Endothelial cell of umbilical vein (primary cell): ENCODE data around the gene CARMIL1. TPM values are rescaled to one million over a fixed set of nuclear protein-coding genes. Genes with fewer than 3 reads are reported as not detected.

Experiments
- BruUV-seq: library from RNA; stranded (reverse); fragments of 400-500 nt; replicated peaks from 2 replicates; lab custom pipeline; 2021; lab: Mats Ljungman, UMichigan
- CTCF ChIA-PET: fragments of 300-600, 350-600 bp; sonication (Branson Sonifier 250); formaldehyde crosslinking; loops from one replicate; lab custom pipeline; 2021; ENCODE audit warnings: antibody characterized with exemption, inconsistent platforms; lab: Charles Lee
- POLR2A ChIA-PET: fragments of 300-600, 350-600 bp; sonication (Branson Sonifier 250); formaldehyde crosslinking; loops from one replicate; lab custom pipeline; 2021; ENCODE audit warnings: antibody characterized with exemption, inconsistent platforms; lab: Charles Lee
- DNase-seq: peaks from one replicate; pipeline ENCODE4 v3.0.0-alpha.2; 2011; ENCODE audit warnings: low read depth, low spot score
- FAIRE-seq: peaks from 2 replicates; lab custom pipeline; 2011; peaks lifted over from hg19 to GRCh38; lab: Jason Lieb, UNC
- H2AFZ ChIP-seq: 2 replicates; pipeline ENCODE4 v1.6.0; 2012; ENCODE audit warnings: low read depth, low read length, control low read depth, inconsistent platforms
- H3K27ac ChIP-seq: 2 replicates; pipeline ENCODE4 v1.5.1; 2011; ENCODE audit warnings: low read depth, mild to moderate bottlenecking, control low read depth, low read length, moderate library complexity; ENCODE audit not compliant: insufficient read depth
- H3K27me3 ChIP-seq, 2 experiments: 2 replicates each; pipeline versions ENCODE4 v1.6.0 to v1.6.1; 2011; ENCODE audit warnings: low read length in 2 of 2, mixed read lengths in 1 of 2; ENCODE audit not compliant: control insufficient read depth in 2 of 2, insufficient read depth in 2 of 2
- H3K36me3 ChIP-seq, 2 experiments: 2 replicates in 1 of 2; 3 replicates in 1 of 2; pipeline ENCODE4 v1.5.1; 2011; ENCODE audit warnings: low read length in 2 of 2, mild to moderate bottlenecking in 1 of 2, moderate library complexity in 1 of 2; ENCODE audit not compliant: control insufficient read depth in 2 of 2, insufficient read depth in 2 of 2; ENCODE audit errors: extremely low read depth in 1 of 2
- H3K4me1 ChIP-seq: 3 replicates; pipeline ENCODE4 v1.5.1; 2011; ENCODE audit warnings: mild to moderate bottlenecking, low read length; ENCODE audit not compliant: control insufficient read depth, insufficient read depth; ENCODE audit errors: extremely low read depth
- H3K4me2 ChIP-seq: 2 replicates; pipeline ENCODE4 v1.6.1; 2011; ENCODE audit warnings: low read length, control low read depth, mixed read lengths; ENCODE audit not compliant: insufficient read depth
- H3K4me3 ChIP-seq, 3 experiments: fragments of 200-600 bp in 1 of 3; sonication (generic), shearing (Covaris generic) in 1 of 3; replicated peaks in 1 of 3; 2 replicates each; pipeline ENCODE4 v1.5.1; 2011 to 2016; ENCODE audit warnings: control low read depth in 3 of 3, low read length in 3 of 3, mild to moderate bottlenecking in 2 of 3, inconsistent platforms in 1 of 3, low read depth in 1 of 3, moderate library complexity in 1 of 3; ENCODE audit not compliant: insufficient read depth in 1 of 3
- H3K79me2 ChIP-seq: 2 replicates; pipeline ENCODE4 v1.6.0; 2012; ENCODE audit warnings: low read length, inconsistent platforms; ENCODE audit not compliant: control insufficient read depth, insufficient read depth
- H3K9ac ChIP-seq: replicated peaks from 2 replicates; pipeline ENCODE3; 2011; ENCODE audit warnings: low read length, control low read depth; ENCODE audit not compliant: insufficient read depth; ENCODE audit errors: extremely low read depth
- H3K9me1 ChIP-seq: replicated peaks from 3 replicates; pipeline ENCODE4 v1.6.0; 2011; ENCODE audit warnings: mild to moderate bottlenecking, low read length; ENCODE audit not compliant: control insufficient read depth, insufficient read depth; ENCODE audit errors: extremely low read depth
- H3K9me3 ChIP-seq: replicated peaks from 2 replicates; pipeline ENCODE4 v1.5.1; 2012; ENCODE audit warnings: low read length, inconsistent platforms; ENCODE audit not compliant: control insufficient read depth, insufficient read depth
- H4K20me1 ChIP-seq: replicated peaks from 2 replicates; pipeline ENCODE3; 2011; ENCODE audit warnings: mild to moderate bottlenecking, low read length; ENCODE audit not compliant: control insufficient read depth, insufficient read depth; ENCODE audit errors: extremely low read depth
- CTCF ChIP-seq, 2 donors: IDR thresholded peaks; 1 replicate in 1 of 2; 2 replicates in 1 of 2; pipeline ENCODE4 v1.5.1; 2011; ENCODE audit warnings: low read length in 2 of 2, mild to moderate bottlenecking in 2 of 2, moderate library complexity in 2 of 2, control low read depth in 1 of 2, inconsistent platforms in 1 of 2, low read depth in 1 of 2; ENCODE audit not compliant: insufficient read depth in 1 of 2; ENCODE audit errors: extremely low read depth in 1 of 2
- EZH2 ChIP-seq: IDR thresholded peaks from 2 replicates; pipeline ENCODE4 v1.6.1; 2012; ENCODE audit warnings: borderline replicate concordance, low read depth, mild to moderate bottlenecking, moderate library complexity, low read length, inconsistent platforms; ENCODE audit not compliant: severe bottlenecking
- FOS ChIP-seq: IDR thresholded peaks from 2 replicates; pipeline ENCODE4 v1.6.1; 2011; ENCODE audit warnings: mild to moderate bottlenecking, low read length, moderate library complexity, borderline replicate concordance; ENCODE audit not compliant: insufficient read depth
- GATA2 ChIP-seq: IDR thresholded peaks from 2 replicates; pipeline ENCODE4 v1.7.0; 2011; ENCODE audit warnings: low read depth, mild to moderate bottlenecking, moderate library complexity, mixed read lengths, low read length; ENCODE audit not compliant: insufficient read length, insufficient read depth
- JUN ChIP-seq: IDR thresholded peaks from 2 replicates; pipeline ENCODE4 v1.6.1; 2011; ENCODE audit warnings: borderline replicate concordance, low read depth; ENCODE audit not compliant: insufficient read length, insufficient read depth
- MYC ChIP-seq: IDR thresholded peaks from one replicate; pipeline ENCODE4 v1.6.1; 2011; ENCODE audit warnings: mild to moderate bottlenecking, low read depth, low read length
- POLR2A ChIP-seq: IDR thresholded peaks from 2 replicates; pipeline ENCODE4 v1.6.1; 2012; ENCODE audit warnings: low read depth, mild to moderate bottlenecking, control low read depth, low read length
- POLR2AphosphoS5 ChIP-seq: IDR thresholded peaks from 2 replicates; pipeline ENCODE4 v1.6.1; 2012; ENCODE audit warnings: low read depth, mild to moderate bottlenecking, control low read depth, low read length, moderate library complexity; ENCODE audit not compliant: insufficient read depth
- dilution Hi-C: fragments of 300-500 bp; cut with MboI; formaldehyde crosslinking; loops from one replicate; pipeline ENCODE4 v1.15.0; 2019; ENCODE audit warnings: low sequenced_read_pairs; ENCODE audit not compliant: extremely low pct_ligation_motif_present
- intact Hi-C: fragments of 100-400 bp; cut with micrococcal nuclease; formaldehyde crosslinking; loops from one replicate; pipeline ENCODE4 v1.10.0; 2022
- polyA plus RNA-seq, 4 experiments: library from polyadenylated mRNA; depleted of rRNA in 3 of 4; stranded (reverse) in 3 of 4; unstranded in 1 of 4; fragments of >200 nt; gene quantifications; 2 replicates each; pipeline versions ENCODE4 v1.2.1 to v1.2.3, GENCODE V29; 2011 to 2012; ENCODE audit warnings: missing spikeins in 1 of 4
- total RNA-seq: library from RNA; stranded (reverse); gene quantifications from 2 replicates; pipeline ENCODE4 v1.2.3, GENCODE V29; 2021
- TF ChIP-seq, protein P1 (sequence below): IDR thresholded peaks from 2 replicates; pipeline ENCODE4 v1.6.1; 2011; ENCODE audit not compliant: insufficient read depth, insufficient read length

The CARMIL1 gene
- total and polyA plus RNA-seq, 2 donors (not counting 3 experiments of a cell fraction or from before 2014, with no cell fraction given): 1.3 to 8.7 TPM

- FAIRE-seq (no peak), DNase-seq (no peak)
- Histone ChIP-seq H3K27ac (no peak overlapping the region), H3K9ac (no peak overlapping the region), H3K36me3 (no peaks in the 10 kb centered on the region), H3K9me1 (no peaks in the 10 kb centered on the region), H3K9me3 (no peaks in the 10 kb centered on the region), H4K20me1 (no peaks in the 10 kb centered on the region), H3K79me2 (no peaks in the 10 kb centered on the region), H3K4me3 (no peak overlapping the region), H3K27me3 (no peaks in the 10 kb centered on the region), H2AFZ (no peak overlapping the region), H3K4me2 (no peak overlapping the region), H3K4me1 (no peaks in the 10 kb centered on the region)
- dilution Hi-C loops: no loop called here
- ChIA-PET CTCF (interaction anchor here (0.9 to 1.3 kb wide), 3 partner anchors 12 to 321 kb away, joined by 3 to 4 read pairs (median 3); no protein-coding TSS in a partner anchor), POLR2A (no interaction called here)
- no TSS peak for BruUV-seq
- intact Hi-C loops: no loop called here
- no peak for TF ChIP-seq GATA2
- TF ChIP-seq FOS: no peak
- no peak for TF ChIP-seq CTCF (IDR thresholded peaks at IDR 0.05; ENCODE audit: extremely low read depth in 1 of 2, insufficient read depth in 1 of 2, low read depth in 1 of 2, low read length in 2 of 2)
- TF ChIP-seq POLR2A: no peak
- no peak for TF ChIP-seq JUN
- no peak for TF ChIP-seq POLR2AphosphoS5
- TF ChIP-seq, protein P1, sequence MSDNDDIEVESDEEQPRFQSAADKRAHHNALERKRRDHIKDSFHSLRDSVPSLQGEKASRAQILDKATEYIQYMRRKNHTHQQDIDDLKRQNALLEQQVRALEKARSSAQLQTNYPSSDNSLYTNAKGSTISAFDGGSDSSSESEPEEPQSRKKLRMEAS: no peak
- TF ChIP-seq MYC: no peak
- TF ChIP-seq EZH2: no peak
These were observed 307.8 kb downstream of the CARMIL1 start for GRCh38 chr6:25586927-25587326.
